Calu3 (cell line): Measurements from ENCODE around the gene SLCO4A1. TPM values are rescaled to one million over a fixed set of nuclear protein-coding genes. Genes with fewer than 3 reads are reported as not detected.

Experiments used
- BruUV-seq: library from RNA; stranded (reverse); fragments of 400-500 nt; replicated peaks from 2 replicates; lab custom pipeline; 2021; lab: Mats Ljungman, UMichigan
- CTCF ChIA-PET: fragments of 300-600 bp; sonication (Branson Sonifier 250); formaldehyde crosslinking; loops from one replicate; lab custom pipeline; 2022; ENCODE audit warnings: antibody characterized with exemption; lab: Charles Lee
- DNase-seq: peaks from one replicate; pipeline ENCODE4 v3.0.0; 2022
- H3K27ac Mint-ChIP-seq: one replicate; pipeline ENCODE4 v1.8.0; 2022; ENCODE audit warnings: mixed read lengths; ENCODE audit not compliant: unreplicated experiment
- H3K27me3 Mint-ChIP-seq: one replicate; pipeline ENCODE4 v1.8.0; 2022; ENCODE audit warnings: mixed read lengths; ENCODE audit not compliant: unreplicated experiment
- H3K36me3 Mint-ChIP-seq: one replicate; pipeline ENCODE4 v1.8.0; 2022; ENCODE audit warnings: mild to moderate bottlenecking, moderate library complexity, mixed read lengths; ENCODE audit not compliant: insufficient read depth, unreplicated experiment
- H3K4me1 Mint-ChIP-seq: one replicate; pipeline ENCODE4 v1.8.0; 2022; ENCODE audit warnings: mild to moderate bottlenecking, low read depth, mixed read lengths; ENCODE audit not compliant: unreplicated experiment
- H3K4me3 Mint-ChIP-seq: one replicate; pipeline ENCODE4 v1.8.0; 2022; ENCODE audit warnings: mild to moderate bottlenecking, low read depth, moderate library complexity, mixed read lengths; ENCODE audit not compliant: unreplicated experiment
- H3K9me3 Mint-ChIP-seq: one replicate; pipeline ENCODE4 v1.8.0; 2022; ENCODE audit warnings: low read depth, mixed read lengths; ENCODE audit not compliant: unreplicated experiment
- intact Hi-C: fragments of 100-400 bp; cut with micrococcal nuclease; formaldehyde crosslinking; loops from one replicate; pipeline ENCODE4 v1.10.0; 2022; ENCODE audit not compliant: unreplicated experiment
- total RNA-seq: library from RNA; stranded (reverse); gene quantifications from 2 replicates; pipeline ENCODE4 v1.2.3, GENCODE V29; 2022
- TF ChIP-seq, protein P1 (sequence below): fragments of 200-600 bp; IDR thresholded peaks from one replicate; pipeline ENCODE4 v1.8.0; 2022; ENCODE audit warnings: antibody characterized with exemption; ENCODE audit not compliant: unreplicated experiment

The SLCO4A1 gene
- total RNA-seq, 1 experiment from 2014 or later = 63.9 TPM

DNA sequence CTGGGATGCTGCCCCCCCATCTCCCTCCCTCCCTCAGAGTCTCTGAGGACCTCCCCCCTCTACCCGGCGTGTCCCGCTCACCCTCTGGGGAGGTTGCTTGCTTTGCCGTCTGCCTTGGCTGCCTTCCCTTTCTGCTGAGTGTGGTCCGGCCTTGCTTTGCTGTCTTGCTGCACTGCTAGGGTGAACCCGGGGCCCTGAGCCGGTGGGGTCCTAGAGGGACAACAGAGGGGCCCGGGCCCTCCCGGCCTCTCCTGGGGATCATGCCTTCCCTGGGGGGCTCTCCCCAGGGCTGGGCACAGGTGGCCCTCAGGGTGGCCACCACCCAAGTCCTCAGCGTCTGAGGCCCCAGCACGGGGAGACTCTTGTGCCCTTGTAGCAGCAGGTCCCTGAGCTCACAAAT lies 19.3 kb downstream of the SLCO4A1 start:
- no peak overlapping the region for H3K27ac Mint-ChIP-seq
- intact Hi-C loops = no loop called here

DNA sequence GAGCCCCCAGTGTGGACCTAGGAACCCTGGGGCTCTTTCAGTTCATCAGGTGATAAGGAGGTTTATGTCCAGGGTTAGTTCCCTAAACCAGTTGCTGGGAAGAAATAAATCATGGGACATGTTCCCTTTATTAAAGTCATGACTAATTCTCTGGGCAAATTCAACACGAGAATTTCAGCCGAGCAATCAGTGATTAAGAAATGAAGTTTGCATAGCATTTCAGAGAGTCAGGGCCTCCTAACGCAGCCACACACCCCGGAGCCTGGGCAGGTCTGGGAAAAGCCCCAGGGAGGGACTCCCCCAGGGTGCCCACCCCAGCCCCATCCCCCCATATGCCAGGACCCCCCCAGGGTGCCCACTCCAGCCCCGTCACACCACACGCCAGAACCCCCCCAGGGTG lies 20.1 kb downstream of the SLCO4A1 start:
- no peak for DNase-seq
- H3K4me3 Mint-ChIP-seq = no peak overlapping the region
- no TSS peak for BruUV-seq
- TF ChIP-seq, protein P1, sequence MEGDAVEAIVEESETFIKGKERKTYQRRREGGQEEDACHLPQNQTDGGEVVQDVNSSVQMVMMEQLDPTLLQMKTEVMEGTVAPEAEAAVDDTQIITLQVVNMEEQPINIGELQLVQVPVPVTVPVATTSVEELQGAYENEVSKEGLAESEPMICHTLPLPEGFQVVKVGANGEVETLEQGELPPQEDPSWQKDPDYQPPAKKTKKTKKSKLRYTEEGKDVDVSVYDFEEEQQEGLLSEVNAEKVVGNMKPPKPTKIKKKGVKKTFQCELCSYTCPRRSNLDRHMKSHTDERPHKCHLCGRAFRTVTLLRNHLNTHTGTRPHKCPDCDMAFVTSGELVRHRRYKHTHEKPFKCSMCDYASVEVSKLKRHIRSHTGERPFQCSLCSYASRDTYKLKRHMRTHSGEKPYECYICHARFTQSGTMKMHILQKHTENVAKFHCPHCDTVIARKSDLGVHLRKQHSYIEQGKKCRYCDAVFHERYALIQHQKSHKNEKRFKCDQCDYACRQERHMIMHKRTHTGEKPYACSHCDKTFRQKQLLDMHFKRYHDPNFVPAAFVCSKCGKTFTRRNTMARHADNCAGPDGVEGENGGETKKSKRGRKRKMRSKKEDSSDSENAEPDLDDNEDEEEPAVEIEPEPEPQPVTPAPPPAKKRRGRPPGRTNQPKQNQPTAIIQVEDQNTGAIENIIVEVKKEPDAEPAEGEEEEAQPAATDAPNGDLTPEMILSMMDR = no peak
- CTCF ChIA-PET = interaction anchor here (1.3 kb wide), 1 partner anchor 146 kb away, joined by 4 read pairs; no protein-coding TSS in a partner anchor
- no peaks in the 10 kb centered on the region for H3K9me3 Mint-ChIP-seq
- no peaks in the 10 kb centered on the region for H3K27me3 Mint-ChIP-seq
- H3K4me1 Mint-ChIP-seq = peaks cover 14% of the 10 kb centered on the region
- intact Hi-C loops = no loop called here
- H3K36me3 Mint-ChIP-seq = peaks cover 41% of the 10 kb centered on the region
- H3K27ac Mint-ChIP-seq = no peak overlapping the region

More for the DNA sequence above, 19.3 kb downstream of the SLCO4A1 start:
- no peak overlapping the region for H3K4me3 Mint-ChIP-seq
- H3K9me3 Mint-ChIP-seq = no peaks in the 10 kb centered on the region
- TF ChIP-seq, protein P1 = no peak
- BruUV-seq = no TSS peak
- CTCF ChIA-PET = no interaction called here
- H3K36me3 Mint-ChIP-seq = peaks cover 40% of the 10 kb centered on the region
- no peaks in the 10 kb centered on the region for H3K27me3 Mint-ChIP-seq
- DNase-seq = no peak
- H3K4me1 Mint-ChIP-seq = peaks cover 7% of the 10 kb centered on the region

DNA sequence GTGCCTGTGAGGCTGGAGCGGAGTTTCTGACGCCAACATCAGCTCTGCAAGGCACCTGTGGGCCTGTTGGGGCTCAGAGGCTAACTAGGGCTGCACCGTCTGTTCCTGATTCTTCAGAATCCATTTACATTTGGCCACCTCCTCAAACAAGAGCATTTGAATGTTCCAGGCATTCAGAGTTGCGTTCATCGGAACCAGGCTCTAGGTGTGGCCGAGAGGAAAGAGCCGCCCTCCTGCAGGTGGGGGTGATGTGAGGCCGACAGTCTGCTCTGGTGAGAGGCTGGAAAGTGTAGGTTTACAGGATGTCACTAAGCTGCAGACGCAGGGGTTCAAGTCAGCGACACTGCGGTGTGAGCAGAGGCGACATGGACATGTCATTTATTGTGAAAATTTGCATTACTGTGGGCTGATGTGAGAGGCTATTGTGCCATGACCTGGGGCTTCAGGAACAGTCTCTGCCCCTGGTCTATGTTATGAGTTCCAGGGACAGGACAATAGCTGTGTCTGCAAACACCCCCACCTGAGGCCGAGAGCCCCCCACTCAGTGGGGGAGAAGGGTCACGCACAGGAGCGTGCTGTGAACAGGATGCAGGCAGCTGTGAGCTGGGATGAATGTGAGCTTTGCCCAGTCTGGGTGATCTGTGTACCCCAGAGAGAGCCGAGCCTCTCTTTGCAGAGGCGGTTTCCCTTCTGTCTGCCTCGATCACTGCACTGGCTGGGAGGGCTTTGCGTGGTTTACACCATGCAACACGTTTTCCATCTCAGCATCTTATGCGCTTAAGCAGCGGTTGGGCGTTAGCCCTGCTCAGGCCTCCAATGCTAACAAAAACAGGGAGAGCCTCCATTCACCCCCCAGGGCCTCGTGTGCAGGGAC lies 21.1 kb downstream of the SLCO4A1 start:
- H3K27ac Mint-ChIP-seq = no peak overlapping the region
- H3K27me3 Mint-ChIP-seq = no peaks in the 10 kb centered on the region
- TF ChIP-seq, protein P1 = no peak
- peaks cover 24% of the 10 kb centered on the region for H3K4me1 Mint-ChIP-seq
- intact Hi-C loops = no loop called here
- no peaks in the 10 kb centered on the region for H3K9me3 Mint-ChIP-seq
- BruUV-seq = no TSS peak
- CTCF ChIA-PET = interaction anchor here (0.9 to 1.3 kb wide), 2 partner anchors 39 to 145 kb away, joined by 3 to 4 read pairs; no protein-coding TSS in a partner anchor
- no peak overlapping the region for H3K4me3 Mint-ChIP-seq
- peaks cover 50% of the 10 kb centered on the region for H3K36me3 Mint-ChIP-seq
- no peak for DNase-seq

DNA sequence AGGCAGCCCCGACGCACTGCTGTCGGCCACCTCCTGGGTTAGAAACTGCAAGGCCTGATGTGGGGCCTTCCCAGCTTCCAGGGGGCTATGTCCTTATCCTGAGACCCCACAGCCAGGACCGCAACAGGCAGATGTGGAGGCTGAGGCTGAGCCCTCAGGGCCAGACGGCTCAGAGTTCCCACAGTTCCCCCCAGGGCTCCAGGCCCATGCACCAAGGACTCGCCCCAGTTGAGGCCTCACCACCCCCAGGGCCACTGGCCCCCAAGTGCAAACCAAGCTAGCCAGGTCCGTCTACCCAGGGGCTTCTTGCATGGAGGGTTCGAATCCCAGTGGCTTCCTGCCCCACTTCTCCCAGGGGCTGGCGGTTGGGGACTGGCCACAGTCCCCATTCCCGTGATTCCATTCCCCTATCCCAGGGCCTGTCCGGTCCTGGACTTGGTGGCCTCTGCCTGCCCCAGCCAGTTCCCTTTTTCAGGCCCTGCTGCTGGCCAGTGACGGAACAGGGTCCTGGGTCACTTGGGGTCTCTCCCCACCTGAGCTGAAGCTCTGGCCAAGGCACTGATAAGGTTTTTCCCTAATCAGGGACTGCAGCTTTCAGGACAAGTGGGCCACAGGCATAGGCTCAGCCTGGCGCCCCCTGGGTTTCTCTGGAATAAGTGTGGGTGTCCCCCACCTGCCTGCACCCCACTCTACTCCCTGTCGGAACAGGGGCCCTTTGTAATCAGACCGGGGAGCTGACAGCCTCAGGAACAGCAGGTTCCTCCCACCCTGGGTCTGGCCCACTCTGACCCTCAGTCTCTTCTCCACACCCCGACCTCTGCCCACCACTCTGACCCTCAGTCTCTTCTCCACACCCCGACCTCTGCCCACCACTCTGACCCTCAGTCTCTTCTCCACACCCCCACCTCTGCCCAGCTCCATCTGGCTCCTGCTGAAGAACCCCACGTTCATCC lies 22.0 kb downstream of the SLCO4A1 start:
- Mint-ChIP-seq H3K27ac (no peak overlapping the region), H3K27me3 (no peaks in the 10 kb centered on the region), H3K36me3 (peaks cover 59% of the 10 kb centered on the region), H3K9me3 (no peaks in the 10 kb centered on the region), H3K4me3 (no peak overlapping the region), H3K4me1 (peaks cover 28% of the 10 kb centered on the region)
- intact Hi-C loops = no loop called here
- TF ChIP-seq, protein P1 = no peak
- no TSS peak for BruUV-seq
- CTCF ChIA-PET = interaction anchor here (0.9 kb wide), 1 partner anchor 38 kb away, joined by 3 read pairs; no protein-coding TSS in a partner anchor
- no peak for DNase-seq
